Keratinocyte (primary cell): Measurements from ENCODE around the gene TMEM163. TPM values are rescaled to one million over a fixed set of nuclear protein-coding genes. Genes with fewer than 3 reads are reported as not detected.

Experiments used
- DNase-seq: peaks from one replicate; pipeline ENCODE4 v3.0.0-alpha.2; 2011; ENCODE audit warnings: low read depth, missing footprints, low spot score
- FAIRE-seq: peaks from 2 replicates; lab custom pipeline; 2011; peaks lifted over from hg19 to GRCh38; lab: Jason Lieb, UNC
- H2AFZ ChIP-seq: 2 replicates; pipeline ENCODE4 v1.6.0; 2012; ENCODE audit warnings: low read length, control low read depth, inconsistent platforms; ENCODE audit not compliant: control insufficient read depth
- H3K27ac ChIP-seq: 2 replicates; pipeline ENCODE4 v1.5.1; 2011; ENCODE audit warnings: low read length; ENCODE audit not compliant: control insufficient read depth, insufficient read depth
- H3K27me3 ChIP-seq: 3 replicates; pipeline ENCODE4 v1.6.0; 2011; ENCODE audit warnings: low read length; ENCODE audit not compliant: control insufficient read depth, insufficient read depth; ENCODE audit errors: extremely low read depth
- H3K36me3 ChIP-seq, 2 experiments: 2 replicates in 1 of 2; 3 replicates in 1 of 2; pipeline ENCODE4 v1.5.1; 2011; ENCODE audit warnings: low read length in 2 of 2, mild to moderate bottlenecking in 1 of 2; ENCODE audit not compliant: control insufficient read depth in 2 of 2, insufficient read depth in 2 of 2; ENCODE audit errors: extremely low read depth in 1 of 2
- H3K4me1 ChIP-seq: 3 replicates; pipeline ENCODE4 v1.5.1; 2011; ENCODE audit warnings: low read length; ENCODE audit not compliant: control insufficient read depth, insufficient read depth; ENCODE audit errors: extremely low read depth
- H3K4me2 ChIP-seq: 3 replicates; pipeline ENCODE4 v1.6.0; 2011; ENCODE audit warnings: low read depth, low read length; ENCODE audit not compliant: control insufficient read depth, insufficient read depth; ENCODE audit errors: extremely low read depth
- H3K4me3 ChIP-seq, 3 experiments: fragments of 200-600 bp in 1 of 3; sonication (generic) in 1 of 3; 2 replicates in 2 of 3; 3 replicates in 1 of 3; pipeline ENCODE4 v1.5.1; 2011 to 2016; ENCODE audit warnings: low read length in 3 of 3, mild to moderate bottlenecking in 3 of 3, control low read depth in 2 of 3, inconsistent platforms in 1 of 3, low read depth in 1 of 3, mixed read lengths in 1 of 3, mixed run types in 1 of 3, moderate library complexity in 1 of 3; ENCODE audit not compliant: control insufficient read depth in 2 of 3, insufficient read depth in 2 of 3; ENCODE audit errors: extremely low read depth in 1 of 3
- H3K79me2 ChIP-seq: 2 replicates; pipeline ENCODE4 v1.6.0; 2012; ENCODE audit warnings: low read length; ENCODE audit not compliant: control insufficient read depth, insufficient read depth
- H3K9ac ChIP-seq: 3 replicates; pipeline ENCODE4 v1.6.0; 2011; ENCODE audit warnings: low read length; ENCODE audit not compliant: control insufficient read depth, insufficient read depth; ENCODE audit errors: extremely low read depth
- H3K9me1 ChIP-seq: 3 replicates; pipeline ENCODE4 v1.6.0; 2011; ENCODE audit warnings: low read length; ENCODE audit not compliant: control insufficient read depth, insufficient read depth; ENCODE audit errors: extremely low read depth
- H3K9me3 ChIP-seq: 2 replicates; pipeline ENCODE4 v1.5.1; 2012; ENCODE audit warnings: low read depth, low read length; ENCODE audit not compliant: control insufficient read depth
- H4K20me1 ChIP-seq: 3 replicates; pipeline ENCODE4 v1.6.0; 2011; ENCODE audit warnings: low read length; ENCODE audit not compliant: control insufficient read depth, insufficient read depth; ENCODE audit errors: extremely low read depth
- EZH2 ChIP-seq: IDR thresholded peaks from one replicate; pipeline ENCODE4 v1.6.1; 2012; ENCODE audit warnings: inconsistent platforms, mild to moderate bottlenecking, low read length, moderate library complexity
- dilution Hi-C: fragments of 300-500 bp; cut with MboI; formaldehyde crosslinking; loops from one replicate; pipeline ENCODE4 v1.7.0; 2020; ENCODE audit warnings: low sequenced_read_pairs; ENCODE audit not compliant: extremely low pct_ligation_motif_present
- polyA plus RNA-seq, 5 experiments: library from polyadenylated mRNA; depleted of rRNA in 3 of 5; stranded (reverse) in 3 of 5; stranded (forward) in 1 of 5; unstranded in 1 of 5; fragments of >200 nt; gene quantifications; 1 replicate in 1 of 5; 2 replicates in 3 of 5; 3 replicates in 1 of 5; pipeline versions ENCODE4 v1.2.1 to v1.2.3, GENCODE V29; 2011 to 2012; ENCODE audit warnings: missing spikeins in 2 of 5, low read depth in 1 of 5, low replicate concordance in 1 of 5
- TF ChIP-seq, protein P1 (sequence below), 3 experiments: IDR thresholded peaks in 1 of 3; conservative IDR thresholded peaks in 1 of 3; optimal IDR thresholded peaks in 1 of 3; 2 replicates in 2 of 3; 3 replicates in 1 of 3; pipeline versions ENCODE3 to v1.5.1; 2011; ENCODE audit warnings: low read length in 3 of 3, mild to moderate bottlenecking in 3 of 3, moderate library complexity in 2 of 3, control low read depth in 1 of 3, inconsistent platforms in 1 of 3; ENCODE audit not compliant: insufficient read depth in 2 of 3; ENCODE audit errors: extremely low read depth in 1 of 3

TMEM163 gene
- polyA plus RNA-seq, 1 donor (not counting 4 experiments of a cell fraction or from before 2014, with no cell fraction given), result not detected

DNA sequence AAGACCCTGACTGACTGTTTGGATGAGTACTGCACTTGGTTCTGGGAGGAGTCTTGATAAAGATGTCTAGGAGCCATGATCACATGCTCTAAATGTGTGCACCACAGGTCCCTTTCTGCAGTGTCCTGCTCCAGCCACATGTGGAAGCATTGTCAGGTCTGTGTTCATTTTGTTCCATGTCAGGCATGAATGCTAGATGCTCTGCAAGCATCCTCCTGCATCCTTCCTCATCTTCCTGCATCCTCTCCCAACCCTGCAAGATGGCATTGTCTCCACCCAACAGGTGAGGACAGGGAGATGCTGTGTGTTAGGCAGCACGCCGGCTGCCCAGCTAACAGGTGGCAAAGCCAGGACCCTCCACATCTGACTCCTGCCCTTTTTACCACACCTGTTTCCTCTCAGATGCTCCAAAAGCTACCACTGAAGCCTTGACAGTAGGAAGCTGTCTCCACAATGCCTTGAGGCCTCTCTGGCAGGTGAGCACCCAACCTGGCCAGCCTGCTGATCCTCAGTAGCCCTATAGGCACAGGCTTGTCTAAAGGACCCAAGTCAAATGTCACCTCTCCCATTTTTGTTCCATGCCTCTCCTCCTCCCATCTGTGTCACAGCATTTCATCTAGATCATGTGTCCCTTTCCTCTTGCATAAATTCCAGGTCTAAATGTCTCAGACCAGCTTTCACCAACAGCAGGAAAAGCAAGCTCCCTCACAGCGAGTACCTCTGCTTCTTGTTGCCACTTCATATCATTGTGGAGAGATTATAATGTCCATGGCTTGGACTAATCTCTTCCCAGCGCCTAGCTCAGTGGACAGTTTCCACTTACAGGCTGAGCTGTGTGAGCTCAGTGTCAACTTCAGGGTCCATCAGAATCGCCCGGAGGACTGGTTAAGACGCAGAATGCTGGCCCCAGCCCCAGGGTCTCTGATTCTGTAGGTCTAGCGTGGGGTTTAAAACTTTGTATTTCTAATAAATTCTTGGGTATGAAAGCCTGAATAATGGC lies 55.0 kb downstream of the TMEM163 start:
- TF ChIP-seq, protein P1, sequence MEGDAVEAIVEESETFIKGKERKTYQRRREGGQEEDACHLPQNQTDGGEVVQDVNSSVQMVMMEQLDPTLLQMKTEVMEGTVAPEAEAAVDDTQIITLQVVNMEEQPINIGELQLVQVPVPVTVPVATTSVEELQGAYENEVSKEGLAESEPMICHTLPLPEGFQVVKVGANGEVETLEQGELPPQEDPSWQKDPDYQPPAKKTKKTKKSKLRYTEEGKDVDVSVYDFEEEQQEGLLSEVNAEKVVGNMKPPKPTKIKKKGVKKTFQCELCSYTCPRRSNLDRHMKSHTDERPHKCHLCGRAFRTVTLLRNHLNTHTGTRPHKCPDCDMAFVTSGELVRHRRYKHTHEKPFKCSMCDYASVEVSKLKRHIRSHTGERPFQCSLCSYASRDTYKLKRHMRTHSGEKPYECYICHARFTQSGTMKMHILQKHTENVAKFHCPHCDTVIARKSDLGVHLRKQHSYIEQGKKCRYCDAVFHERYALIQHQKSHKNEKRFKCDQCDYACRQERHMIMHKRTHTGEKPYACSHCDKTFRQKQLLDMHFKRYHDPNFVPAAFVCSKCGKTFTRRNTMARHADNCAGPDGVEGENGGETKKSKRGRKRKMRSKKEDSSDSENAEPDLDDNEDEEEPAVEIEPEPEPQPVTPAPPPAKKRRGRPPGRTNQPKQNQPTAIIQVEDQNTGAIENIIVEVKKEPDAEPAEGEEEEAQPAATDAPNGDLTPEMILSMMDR (optimal IDR thresholded peaks at IDR 0.05 in 1 of 3, IDR thresholded peaks at IDR 0.05 in 1 of 3, conservative IDR thresholded peaks at IDR 0.05 in 1 of 3; ENCODE audit: extremely low read depth in 1 of 3, insufficient read depth in 2 of 3, low read length in 3 of 3), result no peak
- TF ChIP-seq EZH2, result no peak
- H3K4me2 ChIP-seq, result no peak overlapping the region
- FAIRE-seq (no peak), DNase-seq (no peak)
- H3K9me3 ChIP-seq, result no peaks in the 10 kb centered on the region
- no peaks in the 10 kb centered on the region for H3K9me1 ChIP-seq
- no peaks in the 10 kb centered on the region for H3K79me2 ChIP-seq
- H3K9ac ChIP-seq, result no peak overlapping the region
- H4K20me1 ChIP-seq, result no peaks in the 10 kb centered on the region
- no peaks in the 10 kb centered on the region for H3K36me3 ChIP-seq
- no peaks in the 10 kb centered on the region for H3K4me1 ChIP-seq
- no peak overlapping the region for H3K4me3 ChIP-seq
- dilution Hi-C loops, result no loop called here
- no peak overlapping the region for H2AFZ ChIP-seq
- no peaks in the 10 kb centered on the region for H3K27me3 ChIP-seq
- no peak overlapping the region for H3K27ac ChIP-seq

DNA sequence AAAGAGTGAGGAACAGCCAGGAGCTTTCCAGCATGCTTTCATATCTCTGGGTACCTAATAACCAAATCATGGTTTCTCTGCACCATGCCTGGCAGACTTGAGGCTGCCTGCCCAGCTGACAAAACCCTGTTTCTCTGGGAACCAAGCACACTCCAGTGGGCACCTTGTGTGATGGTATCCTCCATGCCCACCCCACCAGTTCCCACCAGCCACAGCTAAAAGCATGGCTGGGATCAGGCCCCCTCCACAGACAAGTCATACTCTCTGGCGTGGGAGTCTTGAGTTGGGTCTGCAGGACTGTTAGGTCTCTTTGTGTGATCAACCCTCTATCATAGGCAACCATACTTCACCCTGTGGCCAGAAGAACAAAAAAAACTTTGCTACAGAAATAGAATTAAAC lies 56.0 kb downstream of the TMEM163 start:
- TF ChIP-seq, protein P1 (optimal IDR thresholded peaks at IDR 0.05 in 1 of 3, IDR thresholded peaks at IDR 0.05 in 1 of 3, conservative IDR thresholded peaks at IDR 0.05 in 1 of 3; ENCODE audit: extremely low read depth in 1 of 3, insufficient read depth in 2 of 3, low read length in 3 of 3), result no peak
- TF ChIP-seq EZH2, result no peak
- no peaks in the 10 kb centered on the region for H3K79me2 ChIP-seq
- no peaks in the 10 kb centered on the region for H3K36me3 ChIP-seq
- H2AFZ ChIP-seq, result no peak overlapping the region
- H3K27me3 ChIP-seq, result no peaks in the 10 kb centered on the region
- H3K27ac ChIP-seq, result no peak overlapping the region
- H3K9me1 ChIP-seq, result no peaks in the 10 kb centered on the region
- no peak overlapping the region for H3K4me3 ChIP-seq
- H3K4me2 ChIP-seq, result no peak overlapping the region
- H3K4me1 ChIP-seq, result no peaks in the 10 kb centered on the region
- DNase-seq (no peak), FAIRE-seq (no peak)
- H3K9ac ChIP-seq, result no peak overlapping the region
- dilution Hi-C loops, result no loop called here
- H3K9me3 ChIP-seq, result no peaks in the 10 kb centered on the region
- H4K20me1 ChIP-seq, result no peaks in the 10 kb centered on the region
